Suppressor macrophage (primary cell): Measurements from ENCODE around the gene FABP3.

Experiments used
- DNase-seq, 4 experiments: peaks; one replicate each; pipeline ENCODE4 v3.0.0-alpha.2; 2020 to 2022

FABP3 gene

DNA sequence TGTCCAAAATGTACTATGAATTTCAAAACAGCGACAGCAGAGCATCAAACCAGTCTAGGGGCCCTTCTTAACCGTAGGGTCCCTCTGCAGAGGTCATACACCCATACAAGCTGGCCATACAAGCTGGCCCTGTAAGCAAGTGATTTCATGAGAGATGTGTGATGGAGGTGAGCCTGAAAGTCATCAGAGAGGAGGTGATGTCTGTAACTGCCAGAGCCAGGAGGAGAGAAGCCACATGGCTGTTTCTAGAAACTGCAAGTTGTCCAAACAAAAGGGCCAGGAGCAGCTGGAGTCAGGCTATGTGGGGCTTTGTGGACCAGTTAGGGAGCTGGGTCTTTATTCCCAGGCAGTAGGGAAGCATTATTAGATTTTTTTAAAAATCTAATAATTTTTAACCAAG lies 25.4 kb upstream of the FABP3 start:
- DNase-seq, result no peak

GRCh38 chr1:31397360-31398095 lies 24.7 kb upstream of the FABP3 start:
- DNase-seq, result peak in 3 of 4 experiments; percentile 40

GRCh38 chr1:31396633-31397351 lies 23.9 kb upstream of the FABP3 start:
- peak; percentile 20 to 54 (median 37) for DNase-seq

- DNase-seq, result peak; percentile 90 to 94 (median 94)
Observed at GRCh38 chr1:31394584-31395193, 21.8 kb upstream of the FABP3 start.

- DNase-seq, result no peak
Observed at GRCh38 chr1:31393463-31393862, 20.6 kb upstream of the FABP3 start.

DNA sequence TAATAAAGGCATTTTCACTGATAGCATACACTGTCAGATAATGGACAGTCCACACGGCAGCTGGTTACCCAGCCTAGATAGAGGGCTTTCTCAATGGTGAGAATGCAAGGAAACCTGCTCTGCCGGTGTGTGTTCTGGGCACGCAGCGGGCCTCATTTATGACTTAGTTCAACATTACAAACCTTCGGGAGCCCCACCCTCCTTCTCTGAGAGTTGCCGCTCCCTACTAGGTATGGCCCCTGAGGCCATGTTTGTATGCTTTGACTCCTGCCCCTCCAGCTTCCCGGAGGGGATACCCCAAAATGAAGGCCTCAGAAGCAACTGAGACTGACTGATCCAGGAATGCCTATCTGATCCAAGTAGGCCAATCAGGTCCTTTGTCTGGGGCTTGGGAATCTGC lies 17.2 kb upstream of the FABP3 start:
- no peak for DNase-seq

GRCh38 chr1:31389616-31390015 lies 16.7 kb upstream of the FABP3 start:
- no peak for DNase-seq

DNA sequence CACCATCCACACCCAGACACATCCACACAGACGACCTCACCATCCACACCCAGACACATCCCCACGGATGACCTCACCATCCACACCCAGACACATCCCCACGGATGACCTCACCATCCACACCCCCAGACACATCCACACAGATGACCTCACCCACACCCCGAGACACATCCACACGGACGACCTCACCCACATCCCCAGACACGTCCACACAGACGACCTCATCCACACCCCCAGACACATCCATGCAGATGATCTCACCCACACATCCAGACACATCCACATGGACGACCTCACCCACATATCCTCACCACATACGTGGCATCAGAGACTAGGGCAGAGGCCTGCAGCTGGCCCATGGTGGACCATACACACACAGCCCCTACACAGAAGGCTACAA lies 14.7 kb upstream of the FABP3 start:
- peak in 2 of 4 experiments; percentile 25 to 26 for DNase-seq

DNA sequence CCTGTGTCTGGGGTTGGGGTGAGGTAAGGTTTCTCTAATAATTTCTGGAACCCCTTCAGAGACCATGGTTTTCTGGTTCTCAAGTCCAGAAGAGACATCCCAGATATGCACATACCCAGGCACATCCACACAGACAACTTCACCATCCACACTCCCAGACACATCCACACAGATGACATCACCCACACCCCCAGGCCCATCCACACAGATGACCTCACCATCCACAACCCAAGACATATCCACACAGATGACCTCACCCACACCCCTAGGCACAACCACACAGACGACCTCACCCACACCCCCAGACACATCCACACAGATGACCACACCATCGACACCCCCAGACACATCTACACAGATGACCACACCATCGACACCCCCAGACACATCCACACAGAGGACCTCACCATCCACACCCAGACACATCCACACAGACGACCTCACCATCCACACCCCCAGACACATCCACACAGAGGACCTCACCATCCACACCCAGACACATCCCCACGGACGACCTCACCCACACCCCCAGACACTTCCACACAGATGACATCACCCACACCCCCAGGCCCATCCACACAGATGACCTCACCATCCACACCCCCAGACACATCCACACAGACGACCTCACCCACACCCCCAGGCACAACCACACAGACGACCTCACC lies 13.8 kb upstream of the FABP3 start:
- peak in 1 of 4 experiments; percentile 17 for DNase-seq

GRCh38 chr1:31383967-31384366 lies 11.1 kb upstream of the FABP3 start:
- peak; percentile 68 to 85 (median 78) for DNase-seq

DNA sequence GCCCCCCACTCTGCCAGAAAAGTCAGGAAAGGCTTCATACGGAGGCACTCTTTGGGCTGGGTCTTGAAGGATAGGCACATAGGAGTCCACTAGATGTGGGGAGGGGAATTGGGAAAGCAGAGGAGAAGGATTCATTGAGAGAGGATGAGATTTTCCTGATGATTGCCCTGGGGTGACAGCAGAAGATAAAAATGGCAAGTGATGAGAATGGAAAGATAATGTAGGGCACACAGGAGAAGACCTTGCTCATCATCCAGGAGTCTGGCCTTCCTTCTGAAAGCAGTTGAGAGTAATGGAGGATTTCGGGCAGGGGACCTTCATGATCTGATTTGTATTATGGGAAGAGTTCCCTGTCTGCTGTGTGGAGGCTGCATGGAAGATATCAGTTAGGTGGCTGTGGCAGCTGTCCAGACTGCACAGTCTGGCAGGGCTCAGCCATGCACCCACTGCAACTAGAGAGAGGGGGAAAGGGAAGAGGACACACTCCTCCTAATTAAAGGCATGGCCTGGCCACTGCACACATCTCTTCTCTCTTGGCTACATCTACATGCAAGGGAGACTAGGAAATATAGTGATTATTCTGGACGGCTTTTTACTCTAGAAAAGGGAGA lies 9.6 kb upstream of the FABP3 start:
- no peak for DNase-seq

DNA sequence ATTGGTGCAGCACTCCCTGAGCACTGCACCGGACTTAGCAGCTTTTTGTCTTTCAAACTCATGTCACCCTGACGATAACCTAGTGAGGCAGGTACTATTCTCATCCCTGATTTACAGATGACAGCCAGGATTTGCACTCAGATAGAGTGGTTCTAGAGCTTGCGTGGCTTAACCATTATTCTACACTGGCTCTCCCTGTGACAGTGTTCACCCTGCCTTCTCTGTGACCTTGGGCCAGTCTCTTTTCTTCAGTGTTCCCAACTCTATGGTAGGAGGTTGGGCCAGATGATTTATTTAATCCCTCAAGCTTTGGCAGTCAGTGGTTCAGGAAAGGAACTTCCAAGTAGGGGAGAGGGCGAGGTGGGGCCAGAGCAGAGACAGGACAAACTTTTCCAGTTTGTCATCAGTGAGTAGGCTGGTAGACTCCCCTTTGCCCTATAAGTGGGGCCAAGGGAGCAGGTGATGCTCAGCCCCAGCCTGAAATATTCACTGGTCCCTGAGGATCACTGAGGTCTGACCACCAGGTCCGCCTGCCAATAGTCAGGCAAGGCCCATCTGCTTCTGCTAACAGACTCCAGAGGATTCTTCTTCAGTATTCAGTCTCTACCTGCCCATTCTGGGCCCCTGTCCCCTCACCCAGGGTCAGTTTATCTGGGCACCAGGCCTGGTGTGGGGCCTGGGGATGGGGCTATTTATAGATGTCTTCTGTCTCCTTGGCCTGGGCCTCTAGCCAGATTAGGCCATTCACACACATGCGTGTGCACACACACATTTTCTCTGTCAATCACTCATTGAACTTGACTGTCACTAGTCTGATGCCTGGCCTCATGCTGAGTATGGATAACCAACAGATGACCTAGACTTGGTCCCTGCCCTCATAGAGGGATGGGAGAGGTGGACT lies 8.8 kb upstream of the FABP3 start:
- no peak for DNase-seq

DNA sequence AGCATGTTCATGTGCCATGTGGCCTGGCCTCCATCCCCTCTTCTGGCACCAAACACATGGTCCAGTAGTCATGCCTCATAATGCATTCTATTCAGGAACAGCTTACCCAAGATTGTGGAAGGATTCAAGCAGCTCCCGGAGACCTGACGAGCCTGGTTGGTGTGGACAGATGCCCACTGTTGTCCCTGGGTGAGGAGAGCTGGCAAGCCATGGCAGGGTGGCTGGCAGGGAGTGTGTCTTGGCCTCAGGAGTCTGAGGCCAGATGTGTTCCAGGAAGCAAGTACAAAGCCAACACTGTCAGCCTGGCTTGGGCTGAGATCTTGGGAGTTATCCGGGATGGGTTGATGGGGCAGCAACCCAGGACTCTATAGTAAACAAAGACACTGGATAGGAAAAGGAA lies 7.3 kb upstream of the FABP3 start:
- no peak for DNase-seq

- DNase-seq, result peak in 2 of 4 experiments; percentile 31 to 36
Observed at GRCh38 chr1:31378001-31378400, 5.1 kb upstream of the FABP3 start.

- DNase-seq, result no peak
Observed at GRCh38 chr1:31377364-31377863, 4.5 kb upstream of the FABP3 start.

DNA sequence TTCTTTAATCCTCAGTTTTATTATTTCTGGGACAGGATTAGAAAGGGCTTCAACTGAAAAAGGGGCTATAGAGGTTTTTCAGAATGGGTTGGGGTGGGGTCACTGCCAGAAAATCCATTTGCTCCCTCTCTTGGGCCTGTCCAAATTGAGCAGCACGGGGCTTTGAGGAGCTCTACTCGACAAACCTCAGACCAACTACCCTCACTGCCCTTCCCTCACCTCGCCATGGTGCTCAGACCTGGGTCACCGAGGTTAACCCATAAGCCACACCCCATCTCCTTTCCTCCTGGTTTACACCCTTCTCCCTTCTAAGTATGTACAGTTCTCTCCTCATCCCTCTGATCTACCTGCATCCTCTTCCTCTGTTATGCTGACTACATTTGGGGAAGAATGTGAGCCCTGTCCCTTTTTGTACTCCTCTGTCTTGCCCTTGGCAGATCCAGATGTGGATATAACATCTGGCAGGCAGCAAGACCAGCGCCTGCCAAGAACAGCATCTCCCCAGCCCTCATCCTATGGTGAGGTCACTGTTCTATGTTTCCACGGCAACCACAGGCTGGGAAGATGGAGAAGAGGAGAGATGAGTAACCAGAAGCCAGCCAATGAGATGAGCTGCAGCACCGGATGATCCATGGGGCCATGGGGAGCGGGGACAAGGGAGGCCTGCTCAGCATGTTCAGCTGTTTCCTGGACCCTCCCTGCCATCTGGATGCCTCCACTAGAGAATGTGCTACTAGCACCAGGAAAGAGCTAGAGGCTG lies 3.7 kb upstream of the FABP3 start:
- DNase-seq, result no peak

- DNase-seq, result no peak
Observed at GRCh38 chr1:31374511-31375196, 1.8 kb upstream of the FABP3 start.

DNA sequence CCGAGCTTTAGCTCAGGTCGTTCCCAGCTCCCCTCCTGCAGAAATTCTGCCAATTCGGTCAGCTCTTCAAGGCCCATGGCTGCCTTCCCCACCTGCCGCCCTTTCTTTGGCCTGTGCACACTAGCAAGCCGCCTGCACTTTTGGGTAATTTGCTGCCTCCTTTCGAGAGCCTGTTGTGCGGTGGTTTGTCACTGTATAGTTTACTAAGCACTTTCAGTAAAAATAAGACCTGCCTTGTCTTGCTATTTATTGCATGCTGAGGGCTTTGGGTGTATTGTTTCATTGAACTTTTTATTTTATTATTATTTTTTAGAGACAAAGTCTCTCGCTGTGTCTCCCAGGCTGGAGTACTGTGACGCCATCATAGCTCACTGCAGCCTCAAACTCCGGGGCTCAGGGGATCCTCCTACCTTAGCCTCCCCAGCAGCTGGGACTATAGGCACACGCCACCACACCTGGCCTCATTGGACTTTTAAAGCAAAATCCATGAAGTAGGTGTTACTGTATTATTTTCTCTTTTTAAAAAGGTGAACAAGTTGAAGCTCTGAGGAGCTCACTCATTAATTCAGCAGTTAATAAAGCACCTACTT lies 1.1 kb upstream of the FABP3 start:
- DNase-seq, result no peak

DNA sequence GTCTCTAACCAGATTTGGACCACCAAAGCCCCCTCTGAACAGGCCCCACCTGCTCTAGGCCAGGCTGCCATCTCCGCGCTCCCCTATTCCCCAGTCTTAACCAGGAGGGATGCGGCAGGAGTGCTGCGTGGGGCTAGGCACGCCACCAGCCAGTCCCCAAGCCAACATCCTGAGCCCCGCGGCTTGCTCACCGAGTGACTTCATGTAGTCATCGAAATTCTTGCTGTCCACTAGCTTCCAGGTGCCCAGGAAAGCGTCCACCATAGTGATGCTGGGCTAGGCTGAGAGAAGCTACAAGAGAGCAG lies 173 bp downstream of the FABP3 start:
- DNase-seq, result no peak

DNA sequence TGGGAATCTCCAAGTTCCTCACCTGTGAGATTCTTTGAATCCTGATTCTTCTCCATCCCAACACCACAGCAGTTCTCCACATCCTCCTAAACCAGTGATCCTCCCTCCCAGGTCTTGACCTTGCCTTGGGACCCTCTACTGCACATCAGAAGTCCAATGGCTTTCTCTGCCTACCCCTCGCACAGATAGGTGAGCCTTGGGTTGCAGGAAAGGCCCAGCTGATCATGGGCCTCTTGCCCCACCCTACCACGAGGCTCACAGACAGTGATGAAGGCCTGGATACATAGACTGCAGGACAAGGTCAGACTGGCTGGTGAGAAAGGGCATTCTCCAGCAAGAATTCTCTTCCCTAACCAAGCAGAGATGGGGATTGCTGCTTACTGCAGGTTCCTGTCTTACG lies 825 bp downstream of the FABP3 start:
- DNase-seq, result no peak
